ENCODE measurements around the gene DHRS3.

DHRS3 gene

DNA sequence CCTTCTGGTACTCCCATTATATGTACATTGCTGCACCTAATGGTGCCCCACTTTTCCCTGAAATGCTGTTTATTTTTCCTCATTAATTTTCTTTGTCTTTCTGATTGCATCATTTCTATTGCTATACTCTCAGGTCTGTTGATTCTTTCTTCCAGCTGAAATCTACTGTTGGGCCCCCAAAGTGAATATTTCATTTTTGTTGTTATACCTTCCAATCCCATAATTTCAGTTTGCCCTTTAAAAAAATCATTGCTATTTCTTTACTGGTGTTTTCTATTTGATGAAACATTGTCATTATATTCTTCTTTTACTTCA lies 22.9 kb upstream of the DHRS3 start:
- ChIA-PET POLR2A (ENCODE audit: low non-redundant PET) (no interaction called here), CTCF (interaction anchor here (0.6 to 1.1 kb wide), 2 partner anchors 13 to 103 kb away, joined by 3 to 4 read pairs; no protein-coding TSS in a partner anchor)
- no peak overlapping the region for H3K27ac ChIP-seq
- no peak for DNase-seq (ENCODE audit: low spot score)
- TF ChIP-seq, protein P1, sequence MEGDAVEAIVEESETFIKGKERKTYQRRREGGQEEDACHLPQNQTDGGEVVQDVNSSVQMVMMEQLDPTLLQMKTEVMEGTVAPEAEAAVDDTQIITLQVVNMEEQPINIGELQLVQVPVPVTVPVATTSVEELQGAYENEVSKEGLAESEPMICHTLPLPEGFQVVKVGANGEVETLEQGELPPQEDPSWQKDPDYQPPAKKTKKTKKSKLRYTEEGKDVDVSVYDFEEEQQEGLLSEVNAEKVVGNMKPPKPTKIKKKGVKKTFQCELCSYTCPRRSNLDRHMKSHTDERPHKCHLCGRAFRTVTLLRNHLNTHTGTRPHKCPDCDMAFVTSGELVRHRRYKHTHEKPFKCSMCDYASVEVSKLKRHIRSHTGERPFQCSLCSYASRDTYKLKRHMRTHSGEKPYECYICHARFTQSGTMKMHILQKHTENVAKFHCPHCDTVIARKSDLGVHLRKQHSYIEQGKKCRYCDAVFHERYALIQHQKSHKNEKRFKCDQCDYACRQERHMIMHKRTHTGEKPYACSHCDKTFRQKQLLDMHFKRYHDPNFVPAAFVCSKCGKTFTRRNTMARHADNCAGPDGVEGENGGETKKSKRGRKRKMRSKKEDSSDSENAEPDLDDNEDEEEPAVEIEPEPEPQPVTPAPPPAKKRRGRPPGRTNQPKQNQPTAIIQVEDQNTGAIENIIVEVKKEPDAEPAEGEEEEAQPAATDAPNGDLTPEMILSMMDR (conservative IDR thresholded peaks at IDR 0.05; ENCODE audit: low read depth): no peak

DNA sequence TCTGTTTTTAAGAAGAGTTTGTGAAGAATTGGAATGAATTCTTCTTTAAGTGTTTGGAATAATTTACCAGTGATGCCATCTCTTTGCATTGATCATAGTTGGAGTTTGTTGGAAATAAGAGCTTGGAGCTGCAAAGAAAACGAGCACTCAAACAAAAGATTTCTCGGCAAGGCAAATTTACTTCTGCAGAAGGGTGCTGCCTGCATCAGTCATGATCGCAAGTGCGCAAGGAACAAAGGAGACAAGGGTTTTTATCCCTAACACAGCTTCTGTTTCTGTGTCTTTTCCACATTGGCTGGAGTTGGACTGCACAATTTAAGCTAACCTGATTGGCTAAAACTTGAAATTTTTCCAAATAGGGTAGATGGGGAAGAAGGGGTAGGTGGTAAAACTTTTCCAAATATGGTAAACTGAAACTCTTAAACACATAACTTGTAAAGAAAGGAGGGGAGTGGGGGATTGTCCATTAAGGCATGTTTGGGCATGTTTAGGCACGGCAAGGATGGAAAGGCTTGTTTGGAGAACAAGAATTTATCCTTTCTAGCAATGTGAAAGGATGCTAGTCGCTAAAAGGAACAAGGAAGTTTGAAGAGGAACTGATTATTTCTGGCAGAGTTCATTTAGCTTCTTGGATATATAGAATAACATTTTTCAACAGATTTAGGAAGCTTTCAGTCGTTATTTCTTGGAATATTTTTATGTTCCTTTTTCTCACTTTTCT lies 22.4 kb upstream of the DHRS3 start:
- CTCF ChIA-PET: interaction anchor here (0.6 kb wide), 1 partner anchor 102 kb away, joined by 4 read pairs; no protein-coding TSS in a partner anchor
- POLR2A ChIA-PET (ENCODE audit: low non-redundant PET): no interaction called here
- no peak overlapping the region for H3K27ac ChIP-seq
- TF ChIP-seq, protein P1 (conservative IDR thresholded peaks at IDR 0.05; ENCODE audit: low read depth): no peak
- no peak for DNase-seq (ENCODE audit: low spot score)

DNA sequence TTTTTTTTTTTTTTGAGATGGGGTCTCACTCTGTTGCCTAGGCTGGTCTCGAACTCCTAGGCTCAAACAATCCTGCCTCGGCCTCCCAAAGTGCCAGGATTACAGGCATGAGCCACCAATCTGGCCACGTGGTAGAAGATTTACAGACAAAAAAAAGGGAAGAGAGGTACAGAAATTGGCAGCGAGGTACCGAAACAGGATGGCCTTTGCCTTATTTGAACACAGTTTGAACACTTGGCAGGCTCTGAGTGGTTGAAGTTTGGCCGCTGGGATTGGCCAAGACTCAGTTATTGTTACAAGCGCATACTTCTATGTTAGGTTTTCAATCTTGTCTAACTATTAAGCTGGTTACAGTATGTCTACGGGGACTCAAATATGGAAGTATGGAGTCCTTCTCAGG lies 19.7 kb upstream of the DHRS3 start:
- no peak overlapping the region for H3K27ac ChIP-seq
- CTCF ChIA-PET: no interaction called here
- TF ChIP-seq, protein P1 (conservative IDR thresholded peaks at IDR 0.05; ENCODE audit: low read depth): no peak
- DNase-seq (ENCODE audit: low spot score): no peak
- POLR2A ChIA-PET (ENCODE audit: low non-redundant PET): no interaction called here

DNA sequence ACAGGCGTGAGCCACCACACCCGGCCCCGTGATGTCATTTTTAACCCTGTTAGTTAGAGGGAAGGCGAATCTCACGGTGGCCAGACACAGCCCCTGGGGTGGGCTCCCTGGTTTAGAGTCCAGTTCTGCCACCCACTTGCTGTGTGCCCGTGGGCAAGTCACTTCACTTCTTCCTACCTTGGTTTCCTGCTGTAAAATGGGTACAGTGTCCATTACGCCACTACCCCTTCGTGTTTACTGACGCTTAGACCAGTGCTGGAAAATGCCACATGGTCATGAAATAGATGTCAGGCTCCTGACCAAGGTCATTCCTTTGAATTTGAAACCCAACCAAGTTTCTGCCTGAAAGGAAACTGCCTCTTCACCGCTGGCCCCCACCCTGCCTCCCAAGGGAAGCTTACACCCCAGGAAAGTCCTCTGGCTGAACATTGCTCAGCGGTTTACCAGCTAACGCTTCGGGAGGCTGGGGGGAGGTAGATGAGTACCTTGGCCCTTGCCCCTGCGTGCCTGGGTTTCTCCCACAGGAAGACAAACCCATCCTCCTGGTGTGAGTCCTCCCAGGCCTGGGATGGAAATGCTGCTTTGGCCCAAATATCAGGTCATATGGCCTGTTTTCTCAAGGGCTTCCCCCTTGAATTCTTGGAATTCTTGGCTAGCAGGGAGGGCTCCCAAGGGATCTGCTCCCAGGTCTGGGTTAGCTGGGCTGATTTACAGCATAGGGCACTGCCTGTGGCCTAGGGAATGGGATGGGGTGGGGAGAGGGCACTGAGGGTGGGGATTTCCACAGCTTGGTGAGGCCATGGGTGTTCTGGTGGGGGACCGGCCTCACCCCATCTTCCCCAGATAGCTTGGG lies 18.3 kb upstream of the DHRS3 start:
- CTCF ChIA-PET: no interaction called here

DNA sequence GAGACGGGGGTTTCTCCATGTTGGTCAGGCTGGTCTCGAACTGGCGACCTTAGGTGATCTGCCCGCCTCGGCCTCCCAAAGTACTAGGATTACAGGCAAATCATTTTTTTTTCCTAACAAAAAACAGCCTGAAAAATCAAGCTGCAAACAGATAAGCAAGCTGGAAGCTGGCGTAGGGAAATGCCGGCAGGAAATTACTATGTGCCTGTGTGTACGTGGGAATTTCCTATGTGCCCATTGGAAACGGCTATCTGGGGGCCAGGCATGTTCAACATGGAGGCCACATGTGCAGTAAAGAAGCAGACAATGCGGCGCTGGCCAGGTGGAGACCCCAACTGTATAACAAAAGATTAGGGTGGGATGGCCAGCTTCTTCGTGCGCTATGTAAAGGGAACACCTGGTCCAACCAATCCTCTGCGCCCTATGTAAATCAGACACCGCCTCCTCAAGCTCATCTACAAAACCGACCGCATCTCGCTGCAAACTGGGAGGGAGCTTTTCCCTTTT lies 16.7 kb upstream of the DHRS3 start:
- ChIA-PET POLR2A (ENCODE audit: low non-redundant PET) (no interaction called here), CTCF (no interaction called here)
- no peak overlapping the region for H3K27ac ChIP-seq
- DNase-seq (ENCODE audit: low spot score): no peak
- TF ChIP-seq, protein P1 (conservative IDR thresholded peaks at IDR 0.05; ENCODE audit: low read depth): no peak

More for the DNA sequence above, 18.3 kb upstream of the DHRS3 start:
- TF ChIP-seq, protein P1 (conservative IDR thresholded peaks at IDR 0.05; ENCODE audit: low read depth): no peak
- no peak for DNase-seq (ENCODE audit: low spot score)
- no peak overlapping the region for H3K27ac ChIP-seq
- POLR2A ChIA-PET (ENCODE audit: low non-redundant PET): no interaction called here

DNA sequence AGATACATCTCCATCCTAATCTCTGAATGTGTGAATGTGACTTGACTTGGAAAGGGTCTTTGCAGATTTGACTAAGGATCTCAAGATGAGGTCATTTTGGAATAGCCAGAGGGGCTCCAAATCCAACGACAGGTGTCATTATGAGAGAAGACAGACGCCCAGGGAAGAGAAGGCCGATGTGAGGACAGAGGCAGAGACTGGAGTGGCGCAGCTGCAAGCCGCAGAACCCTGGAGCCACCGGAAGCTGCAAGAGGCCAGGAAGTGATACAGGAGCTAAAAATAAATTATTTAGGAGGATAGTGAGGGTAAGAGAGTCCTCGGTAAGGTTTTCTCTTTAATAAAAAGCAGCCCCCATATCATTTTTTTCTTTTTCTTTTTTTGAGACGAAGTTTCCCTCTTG lies 16.1 kb upstream of the DHRS3 start:
- DNase-seq (ENCODE audit: low spot score): no peak
- no peak overlapping the region for H3K27ac ChIP-seq
- ChIA-PET CTCF (no interaction called here), POLR2A (ENCODE audit: low non-redundant PET) (no interaction called here)
- TF ChIP-seq, protein P1 (conservative IDR thresholded peaks at IDR 0.05; ENCODE audit: low read depth): no peak

All from RWPE1 (cell line).